CD14-positive monocyte (primary cell): Measurements from ENCODE around the gene CHML. TPM values are rescaled to one million over a fixed set of nuclear protein-coding genes. Genes with fewer than 3 reads are reported as not detected.
A peak's percentile ranks its signal among the peaks of the same experiment; 100 is the strongest.

Experiments used
- DNase-seq, 3 donors: peaks; one replicate each; pipeline ENCODE4 v3.0.0-alpha.2; 2011 to 2022
- H2AFZ ChIP-seq: 2 replicates; pipeline ENCODE4 v1.6.0; 2012; ENCODE audit warnings: mild to moderate bottlenecking, low read depth, low read length, inconsistent platforms; ENCODE audit not compliant: insufficient read depth, poor library complexity, severe bottlenecking
- H3K27ac ChIP-seq, 2 donors: 1 replicate in 1 of 2; 2 replicates in 1 of 2; pipeline ENCODE4 v1.5.1; 2012 to 2013; ENCODE audit warnings: low read length in 2 of 2, control low read depth in 1 of 2, inconsistent platforms in 1 of 2, low read depth in 1 of 2, mild to moderate bottlenecking in 1 of 2
- H3K27me3 ChIP-seq, 2 donors: one replicate each; pipeline versions ENCODE4 v1.6.0 to v1.6.1; 2011 to 2013; ENCODE audit warnings: low read length in 2 of 2; ENCODE audit not compliant: control insufficient read depth in 2 of 2, insufficient read depth in 2 of 2
- H3K36me3 ChIP-seq, 2 donors: replicated peaks in 1 of 2; 1 replicate in 1 of 2; 2 replicates in 1 of 2; pipeline versions ENCODE4 v1.5.1 to v1.6.1; 2012 to 2013; ENCODE audit warnings: low read length in 2 of 2, control low read depth in 1 of 2, inconsistent platforms in 1 of 2, mild to moderate bottlenecking in 1 of 2; ENCODE audit not compliant: insufficient read depth in 2 of 2, control insufficient read depth in 1 of 2
- H3K4me1 ChIP-seq, 2 donors: 1 replicate in 1 of 2; 2 replicates in 1 of 2; pipeline versions ENCODE4 v1.5.1 to v1.6.1; 2012 to 2013; ENCODE audit warnings: low read length in 2 of 2, control low read depth in 1 of 2, inconsistent platforms in 1 of 2, mild to moderate bottlenecking in 1 of 2, moderate library complexity in 1 of 2; ENCODE audit not compliant: insufficient read depth in 2 of 2, control insufficient read depth in 1 of 2
- H3K4me2 ChIP-seq: replicated peaks from 2 replicates; pipeline ENCODE3; 2012; ENCODE audit warnings: low read length, moderate library complexity, mild to moderate bottlenecking; ENCODE audit not compliant: poor library complexity, severe bottlenecking; ENCODE audit errors: extremely low read depth
- H3K4me3 ChIP-seq, 3 experiments: fragments of 200-600 bp in 1 of 3; sonication (generic) in 1 of 3; replicated peaks in 1 of 3; 1 replicate in 2 of 3; 2 replicates in 1 of 3; pipeline ENCODE4 v1.5.1; 2011 to 2013; ENCODE audit warnings: low read length in 3 of 3, mild to moderate bottlenecking in 3 of 3, control low read depth in 2 of 3, low read depth in 2 of 3, inconsistent platforms in 1 of 3, moderate library complexity in 1 of 3
- H3K79me2 ChIP-seq: 2 replicates; pipeline ENCODE4 v1.6.0; 2012; ENCODE audit warnings: mild to moderate bottlenecking, control low read depth, inconsistent platforms, low read length, moderate library complexity; ENCODE audit not compliant: insufficient read depth
- H3K9ac ChIP-seq: 2 replicates; pipeline ENCODE4 v1.6.0; 2017; ENCODE audit warnings: low read length, mild to moderate bottlenecking; ENCODE audit not compliant: insufficient read depth, poor library complexity, severe bottlenecking
- H3K9me3 ChIP-seq, 2 donors: replicated peaks in 1 of 2; 1 replicate in 1 of 2; 2 replicates in 1 of 2; pipeline versions ENCODE4 v1.5.1 to v1.6.1; 2012 to 2013; ENCODE audit warnings: low read length in 2 of 2, control low read depth in 1 of 2; ENCODE audit not compliant: control insufficient read depth in 1 of 2, insufficient read depth in 1 of 2
- H4K20me1 ChIP-seq: 2 replicates; pipeline ENCODE4 v1.6.0; 2012; ENCODE audit warnings: mild to moderate bottlenecking, low read length, control low read depth, moderate library complexity; ENCODE audit not compliant: insufficient read depth
- H3K27ac Mint-ChIP-seq, 7 donors: one replicate each; pipeline ENCODE4 v1.8.0; 2020; ENCODE audit warnings: mild to moderate bottlenecking in 7 of 7, mixed read lengths in 7 of 7, moderate library complexity in 6 of 7, inconsistent platforms in 2 of 7
- H3K27me3 Mint-ChIP-seq, 3 donors: one replicate each; pipeline ENCODE4 v1.8.0; 2021 to 2022; ENCODE audit warnings: low read depth in 3 of 3, mild to moderate bottlenecking in 3 of 3, mixed read lengths in 3 of 3, moderate library complexity in 3 of 3, inconsistent platforms in 1 of 3
- H3K36me3 Mint-ChIP-seq, 2 donors: one replicate each; pipeline ENCODE4 v1.8.0; 2020; ENCODE audit warnings: mixed read lengths in 2 of 2, inconsistent platforms in 1 of 2, mild to moderate bottlenecking in 1 of 2
- H3K4me1 Mint-ChIP-seq: one replicate; pipeline ENCODE4 v1.8.0; 2020; ENCODE audit warnings: mild to moderate bottlenecking, mixed read lengths
- H3K4me3 Mint-ChIP-seq, 2 donors: one replicate each; pipeline ENCODE4 v1.8.0; 2020; ENCODE audit warnings: mild to moderate bottlenecking in 2 of 2, mixed read lengths in 2 of 2, moderate library complexity in 1 of 2
- H3K9me3 Mint-ChIP-seq, 7 donors: one replicate each; pipeline ENCODE4 v1.8.0; 2020 to 2022; ENCODE audit warnings: mixed read lengths in 7 of 7, mild to moderate bottlenecking in 6 of 7, moderate library complexity in 6 of 7, inconsistent platforms in 2 of 7
- CTCF ChIP-seq: fragments of 200-600 bp; IDR thresholded peaks from one replicate; pipeline ENCODE4 v1.8.0; 2022; ENCODE audit warnings: antibody characterized with exemption, mild to moderate bottlenecking
- WGBS: methylation state at CpG from one replicate; pipeline ENCODE4 v1.1.5; 2013; ENCODE audit warnings: missing lambda C conversion rate; ENCODE audit not compliant: insufficient coverage; 5-methylcytosine and 5-hydroxymethylcytosine counted together
- intact Hi-C, 2 donors: fragments of 100-400 bp; cut with micrococcal nuclease; formaldehyde crosslinking; loops; one replicate each; pipeline versions ENCODE4 v1.15.0 to v1.15.1; 2023
- polyA plus RNA-seq, 3 donors: library from polyadenylated mRNA; depleted of rRNA in 1 of 3; unstranded in 2 of 3; stranded (reverse) in 1 of 3; fragments of 300-500 nt in 2 of 3; fragments of >200 nt in 1 of 3; fragmentation: Illumina TruSeq in 2 of 3; gene quantifications; 1 replicate in 2 of 3; 2 replicates in 1 of 3; pipeline ENCODE4 v1.2.3, GENCODE V29; 2012 to 2021

The CHML gene
- polyA plus RNA-seq, 3 donors: 3.4 to 6.6 (median 3.4) TPM

- H3K36me3 Mint-ChIP-seq: peaks cover 15 to 18% of the 10 kb centered on the region in 2 donors
- no peak for DNase-seq
These were observed 26.0 kb downstream of the CHML start for GRCh38 chr1:241614144-241614543.

More at GRCh38 chr1:241614144-241614543, 26.0 kb downstream of the CHML start:
- Histone ChIP-seq H4K20me1 (no peaks in the 10 kb centered on the region), H3K36me3 (peaks cover 0 to 8% of the 10 kb centered on the region in 2 donors), H2AFZ (no peak overlapping the region), H3K27me3 (no peaks in the 10 kb centered on the region), H3K27ac (no peak overlapping the region), H3K79me2 (peaks cover 7% of the 10 kb centered on the region), H3K4me2 (no peak overlapping the region), H3K9ac (no peak overlapping the region), H3K4me1 (peaks cover 11 to 20% of the 10 kb centered on the region in 2 donors), H3K4me3 (no peak overlapping the region), H3K9me3 (no peaks in the 10 kb centered on the region)
- intact Hi-C loops: loop anchor here in 1 of 2 donors (5.0 to 10.0 kb wide), 2 partner anchors 82 to 231 kb away; partner anchors contain the start of genes EXO1 and KMO
- Mint-ChIP-seq H3K27ac (peak overlapping the region in 1 of 7 donors; percentile 6), H3K9me3 (no peaks in the 10 kb centered on the region), H3K27me3 (peaks cover 0 to 1% (median 0%) of the 10 kb centered on the region in 3 donors), H3K4me1 (peaks cover 6% of the 10 kb centered on the region), H3K4me3 (no peak overlapping the region)
- TF ChIP-seq CTCF: no peak
- WGBS: 100% methylated on average over 1 of the region's 4 CpGs
